ENCODE results near the gene WASL. TPM values are rescaled to one million over a fixed set of nuclear protein-coding genes. Genes with fewer than 3 reads are reported as not detected.
"Not testable (repeated sequence)": the region's sequence is repeated elsewhere in the genome, so short reads cannot be mapped to it uniquely, and the experiment has no call there.

Gene WASL
- total RNA-seq, result 15.6 and 20.4 TPM in 2 replicates

- no peak for TF ChIP-seq CTCF (conservative IDR thresholded peaks at IDR 0.05; ENCODE audit: low read depth, low read length)
- DNase-seq (ENCODE audit: low read depth), result peak; percentile 42
- peak within 1 kb of the TSS; percentile 78 for H3K4me3 ChIP-seq (ENCODE audit: low read depth, low read length)
Measured at GRCh38 chr7:123748734-123749536, at the start of gene WASL. Gene WASL (minus strand): TSS chr7:123749003. CDS start chr7:123748734, 269 bp downstream.

- H3K4me3 ChIP-seq (ENCODE audit: low read depth, low read length), result no peak overlapping the region
- peak; percentile 59 for TF ChIP-seq CTCF (conservative IDR thresholded peaks at IDR 0.05; ENCODE audit: low read depth, low read length)
- DNase-seq (ENCODE audit: low read depth), result peak; percentile 92
Measured at GRCh38 chr7:123797673-123798531, 49.1 kb upstream of the WASL start.

- TF ChIP-seq CTCF (conservative IDR thresholded peaks at IDR 0.05; ENCODE audit: low read depth, low read length), result no peak
- no peak for DNase-seq (ENCODE audit: low read depth)
- no peak overlapping the region for H3K4me3 ChIP-seq (ENCODE audit: low read depth, low read length)
Measured at GRCh38 chr7:123796568-123796967, 47.8 kb upstream of the WASL start.

GRCh38 chr7:123795917-123796316 is 47.1 kb upstream of the WASL start:
- no peak for TF ChIP-seq CTCF (conservative IDR thresholded peaks at IDR 0.05; ENCODE audit: low read depth, low read length)
- H3K4me3 ChIP-seq (ENCODE audit: low read depth, low read length), result no peak overlapping the region
- no peak for DNase-seq (ENCODE audit: low read depth)

- H3K4me3 ChIP-seq (ENCODE audit: low read depth, low read length); DNase-seq (ENCODE audit: low read depth): not testable (repeated sequence)
Measured at GRCh38 chr7:123795116-123795515, 46.3 kb upstream of the WASL start.

GRCh38 chr7:123792547-123792946 is 43.7 kb upstream of the WASL start:
- DNase-seq (ENCODE audit: low read depth), result no peak
- TF ChIP-seq CTCF (conservative IDR thresholded peaks at IDR 0.05; ENCODE audit: low read depth, low read length), result no peak
- no peak overlapping the region for H3K4me3 ChIP-seq (ENCODE audit: low read depth, low read length)

- no peak for TF ChIP-seq CTCF (conservative IDR thresholded peaks at IDR 0.05; ENCODE audit: low read depth, low read length)
- DNase-seq (ENCODE audit: low read depth), result no peak
- H3K4me3 ChIP-seq (ENCODE audit: low read depth, low read length), result no peak overlapping the region
Measured at GRCh38 chr7:123791001-123791400, 42.2 kb upstream of the WASL start.
